ENCODE measurements around the gene CDCP1.
A peak's percentile ranks its signal among the peaks of the same experiment; 100 is the strongest.

Gene CDCP1

GRCh38 chr3:45132568-45133211 lies 13.5 kb downstream of the CDCP1 start:
- Histone ChIP-seq H2BK120ac (ENCODE audit: low read depth, low read length) (no peak overlapping the region), H2AFZ (ENCODE audit: low read length) (no peak overlapping the region), H3K18ac (ENCODE audit: low read length) (no peak overlapping the region), H2BK12ac (ENCODE audit: low read length) (no peak overlapping the region), H3K4me1 (ENCODE audit: control insufficient read depth in 2 of 2, insufficient read depth in 1 of 2, low read depth in 1 of 2, low read length in 2 of 2) (no peaks in the 10 kb centered on the region), H4K91ac (ENCODE audit: low read depth, low read length, poor library complexity) (no peak overlapping the region), H3K4me2 (ENCODE audit: insufficient read depth, low read length, poor library complexity, severe bottlenecking) (no peak overlapping the region), H2BK5ac (ENCODE audit: low read length) (no peak overlapping the region), H3K9ac (ENCODE audit: low read depth, low read length, poor library complexity) (no peak overlapping the region), H3K23ac (ENCODE audit: low read depth, low read length, poor library complexity) (no peak overlapping the region), H3K27me3 (ENCODE audit: control insufficient read depth in 3 of 3, insufficient read depth in 3 of 3, low read depth in 1 of 3, low read length in 3 of 3) (no peaks in the 10 kb centered on the region), H3K14ac (ENCODE audit: low read length) (no peak overlapping the region), H3K27ac (replicated peaks; ENCODE audit: low read length) (no peak overlapping the region), H2AK5ac (ENCODE audit: low read depth, low read length) (no peak overlapping the region), H4K8ac (ENCODE audit: low read depth, low read length) (no peak overlapping the region), H3K9me3 (replicated peaks in 1 of 2; ENCODE audit: control insufficient read depth in 2 of 2, insufficient read depth in 1 of 2, low read depth in 1 of 2, low read length in 2 of 2) (no peaks in the 10 kb centered on the region), H3K4ac (ENCODE audit: low read length) (no peak overlapping the region), H3K79me1 (ENCODE audit: low read depth, low read length) (no peaks in the 10 kb centered on the region), H3K36me3 (replicated peaks in 1 of 2; ENCODE audit: control insufficient read depth in 2 of 2, insufficient read depth in 2 of 2, low read length in 2 of 2) (no peaks in the 10 kb centered on the region), H2BK15ac (ENCODE audit: low read length) (no peak overlapping the region), H3K4me3 (ENCODE audit: low read length in 2 of 2) (no peak overlapping the region)
- no peak for DNase-seq (ENCODE audit: low spot score)
- no CpG with 5 or more reads among the region's 5 CpGs for WGBS, 2 donors (ENCODE audit: extremely low coverage in 2 of 2, insufficient read length in 2 of 2, insufficient replicate concordance in 1 of 2)

GRCh38 chr3:45131201-45131600 lies 15.0 kb downstream of the CDCP1 start:
- H2AFZ ChIP-seq (ENCODE audit: low read length): no peak overlapping the region
- H3K4me1 ChIP-seq (ENCODE audit: control insufficient read depth in 2 of 2, insufficient read depth in 1 of 2, low read depth in 1 of 2, low read length in 2 of 2): no peaks in the 10 kb centered on the region
- no peak for DNase-seq (ENCODE audit: low spot score)
- H3K4me3 ChIP-seq (ENCODE audit: low read length in 2 of 2): no peak overlapping the region
- no peak overlapping the region for H2BK12ac ChIP-seq (ENCODE audit: low read length)
- no peaks in the 10 kb centered on the region for H3K36me3 ChIP-seq (replicated peaks in 1 of 2; ENCODE audit: control insufficient read depth in 2 of 2, insufficient read depth in 2 of 2, low read length in 2 of 2)
- no peak overlapping the region for H3K4ac ChIP-seq (ENCODE audit: low read length)
- WGBS, 2 donors (ENCODE audit: extremely low coverage in 2 of 2, insufficient read length in 2 of 2, insufficient replicate concordance in 1 of 2): no CpG with 5 or more reads among the region's 2 CpGs
- no peak overlapping the region for H3K27ac ChIP-seq (replicated peaks; ENCODE audit: low read length)
- H3K14ac ChIP-seq (ENCODE audit: low read length): no peak overlapping the region
- no peak overlapping the region for H2AK5ac ChIP-seq (ENCODE audit: low read depth, low read length)
- H3K9me3 ChIP-seq (replicated peaks in 1 of 2; ENCODE audit: control insufficient read depth in 2 of 2, insufficient read depth in 1 of 2, low read depth in 1 of 2, low read length in 2 of 2): no peaks in the 10 kb centered on the region
- H3K9ac ChIP-seq (ENCODE audit: low read depth, low read length, poor library complexity): no peak overlapping the region
- no peaks in the 10 kb centered on the region for H3K79me1 ChIP-seq (ENCODE audit: low read depth, low read length)
- H3K27me3 ChIP-seq (ENCODE audit: control insufficient read depth in 3 of 3, insufficient read depth in 3 of 3, low read depth in 1 of 3, low read length in 3 of 3): no peaks in the 10 kb centered on the region
- H2BK120ac ChIP-seq (ENCODE audit: low read depth, low read length): no peak overlapping the region
- no peak overlapping the region for H2BK5ac ChIP-seq (ENCODE audit: low read length)
- H3K18ac ChIP-seq (ENCODE audit: low read length): no peak overlapping the region
- H4K91ac ChIP-seq (ENCODE audit: low read depth, low read length, poor library complexity): no peak overlapping the region
- no peak overlapping the region for H2BK15ac ChIP-seq (ENCODE audit: low read length)
- H4K8ac ChIP-seq (ENCODE audit: low read depth, low read length): no peak overlapping the region
- H3K23ac ChIP-seq (ENCODE audit: low read depth, low read length, poor library complexity): no peak overlapping the region
- no peak overlapping the region for H3K4me2 ChIP-seq (ENCODE audit: insufficient read depth, low read length, poor library complexity, severe bottlenecking)

GRCh38 chr3:45130476-45130875 lies 15.7 kb downstream of the CDCP1 start:
- no peak overlapping the region for H3K23ac ChIP-seq (ENCODE audit: low read depth, low read length, poor library complexity)
- no peak overlapping the region for H2AFZ ChIP-seq (ENCODE audit: low read length)
- WGBS, 2 donors (ENCODE audit: extremely low coverage in 2 of 2, insufficient read length in 2 of 2, insufficient replicate concordance in 1 of 2): no CpG with 5 or more reads among the region's 3 CpGs
- H3K27ac ChIP-seq (replicated peaks; ENCODE audit: low read length): no peak overlapping the region
- DNase-seq (ENCODE audit: low spot score): no peak
- H2BK5ac ChIP-seq (ENCODE audit: low read length): no peak overlapping the region
- no peak overlapping the region for H2BK12ac ChIP-seq (ENCODE audit: low read length)
- H4K91ac ChIP-seq (ENCODE audit: low read depth, low read length, poor library complexity): no peak overlapping the region
- H3K4me1 ChIP-seq (ENCODE audit: control insufficient read depth in 2 of 2, insufficient read depth in 1 of 2, low read depth in 1 of 2, low read length in 2 of 2): no peaks in the 10 kb centered on the region
- no peak overlapping the region for H3K4me3 ChIP-seq (ENCODE audit: low read length in 2 of 2)
- H3K4me2 ChIP-seq (ENCODE audit: insufficient read depth, low read length, poor library complexity, severe bottlenecking): no peak overlapping the region
- no peaks in the 10 kb centered on the region for H3K79me1 ChIP-seq (ENCODE audit: low read depth, low read length)
- no peak overlapping the region for H3K9ac ChIP-seq (ENCODE audit: low read depth, low read length, poor library complexity)
- no peak overlapping the region for H4K8ac ChIP-seq (ENCODE audit: low read depth, low read length)
- H3K14ac ChIP-seq (ENCODE audit: low read length): no peak overlapping the region
- no peak overlapping the region for H3K4ac ChIP-seq (ENCODE audit: low read length)
- no peak overlapping the region for H2AK5ac ChIP-seq (ENCODE audit: low read depth, low read length)
- no peaks in the 10 kb centered on the region for H3K9me3 ChIP-seq (replicated peaks in 1 of 2; ENCODE audit: control insufficient read depth in 2 of 2, insufficient read depth in 1 of 2, low read depth in 1 of 2, low read length in 2 of 2)
- no peaks in the 10 kb centered on the region for H3K27me3 ChIP-seq (ENCODE audit: control insufficient read depth in 3 of 3, insufficient read depth in 3 of 3, low read depth in 1 of 3, low read length in 3 of 3)
- H3K36me3 ChIP-seq (replicated peaks in 1 of 2; ENCODE audit: control insufficient read depth in 2 of 2, insufficient read depth in 2 of 2, low read length in 2 of 2): no peaks in the 10 kb centered on the region
- H2BK120ac ChIP-seq (ENCODE audit: low read depth, low read length): no peak overlapping the region
- H3K18ac ChIP-seq (ENCODE audit: low read length): no peak overlapping the region
- H2BK15ac ChIP-seq (ENCODE audit: low read length): no peak overlapping the region

GRCh38 chr3:45128950-45129349 lies 17.2 kb downstream of the CDCP1 start:
- Histone ChIP-seq H3K4me1 (ENCODE audit: control insufficient read depth in 2 of 2, insufficient read depth in 1 of 2, low read depth in 1 of 2, low read length in 2 of 2) (no peaks in the 10 kb centered on the region), H2AK5ac (ENCODE audit: low read depth, low read length) (no peak overlapping the region), H2BK5ac (ENCODE audit: low read length) (no peak overlapping the region), H4K91ac (ENCODE audit: low read depth, low read length, poor library complexity) (no peak overlapping the region), H3K4me2 (ENCODE audit: insufficient read depth, low read length, poor library complexity, severe bottlenecking) (no peak overlapping the region), H4K8ac (ENCODE audit: low read depth, low read length) (no peak overlapping the region), H3K4ac (ENCODE audit: low read length) (no peak overlapping the region), H2BK15ac (ENCODE audit: low read length) (no peak overlapping the region), H3K14ac (ENCODE audit: low read length) (no peak overlapping the region), H2BK12ac (ENCODE audit: low read length) (no peak overlapping the region), H3K79me1 (ENCODE audit: low read depth, low read length) (no peaks in the 10 kb centered on the region), H3K9me3 (replicated peaks in 1 of 2; ENCODE audit: control insufficient read depth in 2 of 2, insufficient read depth in 1 of 2, low read depth in 1 of 2, low read length in 2 of 2) (no peaks in the 10 kb centered on the region), H3K27me3 (ENCODE audit: control insufficient read depth in 3 of 3, insufficient read depth in 3 of 3, low read depth in 1 of 3, low read length in 3 of 3) (peaks cover 0 to 7% (median 0%) of the 10 kb centered on the region in 3 experiments), H3K27ac (replicated peaks; ENCODE audit: low read length) (no peak overlapping the region), H3K4me3 (ENCODE audit: low read length in 2 of 2) (no peak overlapping the region), H3K36me3 (replicated peaks in 1 of 2; ENCODE audit: control insufficient read depth in 2 of 2, insufficient read depth in 2 of 2, low read length in 2 of 2) (no peaks in the 10 kb centered on the region), H3K23ac (ENCODE audit: low read depth, low read length, poor library complexity) (no peak overlapping the region), H2BK120ac (ENCODE audit: low read depth, low read length) (no peak overlapping the region), H3K18ac (ENCODE audit: low read length) (no peak overlapping the region), H3K9ac (ENCODE audit: low read depth, low read length, poor library complexity) (no peak overlapping the region), H2AFZ (ENCODE audit: low read length) (peak overlapping the region; percentile 7)
- no CpG with 5 or more reads among the region's 4 CpGs for WGBS, 2 donors (ENCODE audit: extremely low coverage in 2 of 2, insufficient read length in 2 of 2, insufficient replicate concordance in 1 of 2)
- DNase-seq (ENCODE audit: low spot score): no peak

Measured in neuronal stem cell (in vitro differentiated cells).